Breast epithelium (tissue), 3 donors: Measurements from ENCODE around the gene RNF220.

ENCODE experiments used
- POLR2A ChIP-seq: fragments of 450-650 bp; IDR thresholded peaks from one replicate; pipeline ENCODE4 v1.6.1; 2016; ENCODE audit warnings: antibody characterized with exemption, mild to moderate bottlenecking, moderate library complexity
- TF ChIP-seq, protein P1 (sequence below), 3 donors: fragments of 450-650 bp; IDR thresholded peaks; one replicate each; pipeline ENCODE4 v1.5.1; 2016 to 2017; ENCODE audit warnings: antibody characterized with exemption in 3 of 3, mild to moderate bottlenecking in 3 of 3, moderate library complexity in 3 of 3

DNA sequence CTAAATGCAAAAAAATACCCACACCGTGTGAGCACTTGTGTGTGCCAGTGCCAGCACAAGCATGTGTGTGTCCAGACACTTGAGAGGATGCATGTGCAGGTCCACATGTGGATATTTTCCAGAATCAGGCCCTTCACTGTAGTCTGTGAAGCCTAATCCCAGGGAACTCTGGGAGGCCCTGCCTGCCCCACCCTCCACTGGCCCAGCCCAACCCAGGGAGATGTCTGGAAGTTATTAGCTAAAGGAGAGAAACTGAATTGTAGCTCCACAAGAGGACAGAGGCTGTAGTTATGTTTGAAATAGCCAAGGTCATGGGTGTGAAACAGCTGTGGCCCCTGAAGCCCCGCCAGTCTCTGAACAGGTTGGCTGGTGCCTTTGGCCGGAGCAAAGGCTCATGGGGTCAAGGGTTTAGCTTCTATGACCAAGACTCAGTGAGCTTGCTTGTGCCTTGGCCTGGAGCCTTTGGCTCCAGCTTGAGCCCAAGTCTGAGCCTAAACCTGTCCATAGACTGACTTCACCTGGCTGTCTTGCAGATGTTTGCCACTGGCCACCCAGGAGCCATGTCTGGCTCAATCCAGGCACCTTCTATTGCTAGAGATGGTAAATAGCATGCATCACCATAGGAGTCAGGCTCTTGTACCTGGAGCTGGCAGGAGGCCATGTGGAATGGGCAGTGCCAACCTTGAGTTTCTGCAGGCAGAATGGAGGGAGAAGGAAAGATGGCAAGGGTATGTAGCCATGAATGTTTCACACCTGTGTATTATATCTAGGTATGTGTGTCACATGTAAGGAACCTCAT lies 199.3 kb downstream of the RNF220 start:
- TF ChIP-seq, protein P1, sequence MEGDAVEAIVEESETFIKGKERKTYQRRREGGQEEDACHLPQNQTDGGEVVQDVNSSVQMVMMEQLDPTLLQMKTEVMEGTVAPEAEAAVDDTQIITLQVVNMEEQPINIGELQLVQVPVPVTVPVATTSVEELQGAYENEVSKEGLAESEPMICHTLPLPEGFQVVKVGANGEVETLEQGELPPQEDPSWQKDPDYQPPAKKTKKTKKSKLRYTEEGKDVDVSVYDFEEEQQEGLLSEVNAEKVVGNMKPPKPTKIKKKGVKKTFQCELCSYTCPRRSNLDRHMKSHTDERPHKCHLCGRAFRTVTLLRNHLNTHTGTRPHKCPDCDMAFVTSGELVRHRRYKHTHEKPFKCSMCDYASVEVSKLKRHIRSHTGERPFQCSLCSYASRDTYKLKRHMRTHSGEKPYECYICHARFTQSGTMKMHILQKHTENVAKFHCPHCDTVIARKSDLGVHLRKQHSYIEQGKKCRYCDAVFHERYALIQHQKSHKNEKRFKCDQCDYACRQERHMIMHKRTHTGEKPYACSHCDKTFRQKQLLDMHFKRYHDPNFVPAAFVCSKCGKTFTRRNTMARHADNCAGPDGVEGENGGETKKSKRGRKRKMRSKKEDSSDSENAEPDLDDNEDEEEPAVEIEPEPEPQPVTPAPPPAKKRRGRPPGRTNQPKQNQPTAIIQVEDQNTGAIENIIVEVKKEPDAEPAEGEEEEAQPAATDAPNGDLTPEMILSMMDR (IDR thresholded peaks at IDR 0.05), result no peak
- TF ChIP-seq POLR2A, result no peak
